DMS 273 treated with DMSO at 0.1 percent for 48 hours (cell line): ENCODE measurements around the gene CSNK1D.

Experiments
- DNase-seq: peaks from one replicate; lab custom pipeline; 2025; lab: John Stamatoyannopoulos, UW

Gene CSNK1D

DNA sequence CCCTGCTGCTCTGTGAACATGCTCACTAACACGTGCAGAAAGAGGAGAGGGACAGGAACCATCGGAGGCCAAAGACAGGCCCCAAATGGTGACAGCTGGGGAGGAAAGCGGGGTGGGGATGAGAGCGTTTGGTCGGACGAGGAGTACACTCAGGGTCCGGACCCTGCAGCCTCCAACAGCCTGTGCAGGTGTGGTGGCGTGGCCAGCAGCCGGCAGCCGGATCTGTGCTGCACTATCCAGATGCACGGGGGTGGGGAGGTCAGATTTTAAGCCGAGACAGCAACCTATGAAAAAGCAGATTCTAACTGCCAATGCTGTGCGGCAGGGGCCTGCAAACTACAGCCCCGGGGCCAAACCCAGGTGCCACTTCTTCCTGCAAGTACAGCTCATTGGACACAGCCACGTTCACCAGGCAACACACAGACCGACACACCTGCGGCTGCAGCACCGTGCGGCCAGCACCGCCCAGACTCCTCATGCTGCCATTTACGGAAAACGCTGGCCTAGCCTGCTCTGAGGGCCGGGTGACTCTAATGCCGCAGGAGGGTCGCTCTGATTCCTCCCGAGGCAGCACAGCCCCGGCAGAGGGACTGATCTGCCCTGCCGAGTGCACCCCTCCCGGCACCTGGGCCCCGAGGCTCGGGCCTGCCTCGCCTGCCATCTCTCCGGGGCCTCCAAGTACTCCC, 23.5 kb downstream of the CSNK1D start:
- DNase-seq, result no peak

DNA sequence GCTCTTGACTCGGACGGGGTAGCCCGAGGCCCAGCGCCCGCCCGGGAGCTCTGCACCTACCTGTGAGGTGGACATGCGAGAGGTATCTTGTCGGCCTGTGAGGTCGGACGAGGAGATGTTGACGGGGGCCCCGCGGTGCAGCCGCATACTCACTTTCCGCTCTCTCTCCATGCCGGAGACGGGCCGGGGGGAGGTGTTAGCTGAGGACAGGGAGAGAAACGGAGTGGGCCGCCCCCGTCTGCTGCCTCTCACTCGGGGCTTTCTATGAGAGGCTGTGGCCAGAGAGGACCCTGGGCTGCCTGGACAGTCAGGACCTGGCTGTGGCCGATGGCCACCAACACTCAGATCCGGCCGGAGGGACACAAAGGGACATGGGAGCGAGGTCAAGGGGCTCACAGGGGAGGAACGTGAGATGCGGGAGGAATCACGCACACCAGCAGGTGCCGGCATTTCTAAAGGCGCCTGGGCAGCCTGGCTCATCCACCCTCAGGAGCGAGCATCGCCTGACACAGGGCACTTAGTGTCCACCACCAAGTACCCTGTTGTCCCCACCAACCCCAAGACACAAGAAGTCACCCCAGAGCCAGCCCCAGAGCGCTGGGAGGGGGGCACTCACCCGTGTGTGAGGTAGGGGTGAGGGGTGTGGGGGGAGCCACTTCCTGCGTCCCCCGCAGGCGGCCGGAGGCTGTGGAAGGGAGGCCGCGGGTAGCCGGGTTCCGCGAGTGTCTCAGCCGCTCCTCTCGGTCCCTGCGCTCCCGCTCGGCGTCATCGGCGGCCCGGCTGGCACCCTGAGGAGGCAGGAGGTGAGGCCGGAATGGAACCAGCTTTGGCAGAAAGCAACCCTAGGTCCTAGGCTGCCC, 24.5 kb downstream of the CSNK1D start:
- DNase-seq, result no peak

DNA sequence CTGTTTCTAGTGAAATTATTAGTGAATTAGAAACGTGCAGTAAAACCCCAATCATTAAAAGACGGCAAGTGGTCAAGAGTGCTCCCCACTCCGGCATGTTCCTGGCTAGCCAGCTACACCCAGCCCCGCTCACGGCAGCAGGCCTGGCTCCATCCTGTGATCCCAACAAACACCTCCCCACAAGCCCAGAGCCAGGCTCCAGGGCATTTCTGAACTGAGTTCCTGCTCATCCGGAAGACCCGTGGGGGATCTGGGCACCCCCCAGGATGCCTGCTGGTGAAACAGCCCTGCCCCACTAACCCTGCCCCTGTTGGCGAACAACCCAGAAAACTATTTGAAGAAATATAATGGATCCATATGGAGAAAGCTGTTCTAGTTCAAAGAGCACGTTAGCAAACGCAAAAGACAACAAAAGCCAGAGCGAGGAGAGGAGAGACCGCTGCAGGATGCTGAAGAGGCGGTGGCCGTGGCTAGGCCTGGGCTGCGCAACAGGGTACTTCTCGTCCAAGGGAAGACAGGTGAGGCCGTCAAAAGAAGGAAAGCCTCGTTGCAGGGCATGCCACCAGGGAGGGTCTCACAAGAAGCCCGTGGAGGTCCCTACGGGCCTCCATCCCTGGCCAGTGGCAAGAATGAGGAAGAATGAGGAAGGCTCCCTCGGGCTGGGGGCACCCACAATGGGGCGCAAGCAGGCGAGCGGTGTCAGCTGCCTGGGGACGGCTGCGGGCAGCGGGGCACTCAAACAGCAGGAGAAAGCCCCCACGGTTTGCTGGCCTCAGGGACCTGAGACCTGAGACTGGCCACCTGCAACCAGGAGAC, 25.4 kb downstream of the CSNK1D start:
- no peak for DNase-seq

DNA sequence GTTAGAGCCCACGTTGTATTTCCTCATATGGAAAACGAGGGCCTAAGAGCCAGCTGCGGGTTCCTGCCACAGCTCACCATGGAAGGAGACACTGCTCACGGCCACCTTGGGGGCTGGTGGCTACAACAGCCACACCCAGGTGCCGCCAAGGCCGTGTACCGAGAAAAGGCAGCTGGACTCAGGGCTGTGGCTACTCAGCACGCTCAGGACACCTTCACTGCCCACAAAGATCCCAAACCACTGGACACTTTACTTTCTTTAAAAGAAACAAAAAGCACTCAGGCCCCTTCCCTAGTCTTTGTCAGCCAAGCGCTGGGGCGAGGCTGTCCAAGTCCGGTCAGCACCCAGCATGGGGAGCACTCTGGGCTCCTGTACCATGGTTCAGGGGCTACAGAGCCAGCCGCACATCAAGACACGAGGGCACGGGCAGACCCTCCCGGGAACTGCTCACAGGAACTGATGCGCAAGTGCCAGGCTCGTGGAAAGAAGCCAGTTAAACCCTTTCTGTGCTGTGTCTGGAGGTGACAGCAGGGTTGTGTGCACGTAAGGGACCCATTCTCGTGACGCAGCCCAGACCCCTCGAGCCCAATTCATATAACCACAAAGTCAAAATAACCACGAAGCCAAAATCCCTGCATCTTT, 26.2 kb downstream of the CSNK1D start:
- no peak for DNase-seq

DNA sequence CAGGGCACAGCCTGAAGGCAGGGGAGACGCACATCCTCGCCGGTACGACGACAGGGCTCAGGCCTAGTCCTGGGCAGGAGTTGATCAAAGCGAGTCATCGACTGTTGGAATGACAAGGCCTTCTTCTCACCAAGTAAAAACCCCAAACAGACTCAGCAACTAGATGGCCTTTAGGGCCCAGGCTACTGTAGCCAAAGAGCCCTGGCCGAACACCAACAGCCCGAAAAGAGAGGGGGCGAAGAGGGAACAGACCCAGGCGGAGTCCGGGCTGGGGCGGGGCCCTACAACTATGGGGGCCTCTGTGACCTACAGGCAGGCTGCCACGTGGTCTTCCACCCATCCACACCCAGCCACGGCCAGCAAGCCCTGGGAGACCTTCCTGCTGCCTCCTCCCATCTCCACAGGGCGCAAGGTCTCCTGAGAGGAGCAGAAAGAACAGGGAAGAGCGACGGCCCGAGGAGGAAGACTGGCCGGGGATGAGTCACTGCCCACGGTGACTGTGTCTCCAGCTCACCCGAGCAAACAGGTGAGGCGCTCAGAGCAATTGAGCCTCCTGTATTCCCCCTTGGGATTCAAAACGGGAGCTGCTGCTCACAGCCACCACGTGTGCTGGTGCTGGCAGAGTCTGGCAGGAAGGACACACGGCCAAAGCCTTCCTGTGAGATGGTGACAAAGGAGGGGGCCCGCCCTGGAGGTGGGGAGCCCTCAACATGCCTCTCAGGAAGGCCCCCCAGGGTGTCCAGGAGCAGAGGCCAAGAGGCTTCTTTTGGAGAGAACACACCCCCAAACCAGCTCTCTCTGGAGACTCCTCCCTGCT, 26.9 kb downstream of the CSNK1D start:
- no peak for DNase-seq

DNA sequence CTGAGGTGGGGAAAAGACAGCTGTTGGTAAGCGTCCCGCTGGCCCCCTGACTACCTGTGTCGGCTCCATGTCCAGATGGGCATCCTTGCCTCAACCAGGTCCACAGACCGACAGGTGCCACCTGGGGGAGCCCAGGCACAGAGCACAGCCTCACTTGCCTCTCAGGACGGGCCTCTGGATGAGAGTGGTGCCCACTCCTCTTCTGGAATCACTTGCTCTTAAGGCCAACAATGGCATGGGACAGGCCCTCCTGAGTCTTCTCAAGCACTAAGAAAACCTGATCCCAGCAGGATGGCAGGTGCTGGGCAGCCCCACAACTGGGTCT, 27.5 kb downstream of the CSNK1D start:
- DNase-seq, result no peak

DNA sequence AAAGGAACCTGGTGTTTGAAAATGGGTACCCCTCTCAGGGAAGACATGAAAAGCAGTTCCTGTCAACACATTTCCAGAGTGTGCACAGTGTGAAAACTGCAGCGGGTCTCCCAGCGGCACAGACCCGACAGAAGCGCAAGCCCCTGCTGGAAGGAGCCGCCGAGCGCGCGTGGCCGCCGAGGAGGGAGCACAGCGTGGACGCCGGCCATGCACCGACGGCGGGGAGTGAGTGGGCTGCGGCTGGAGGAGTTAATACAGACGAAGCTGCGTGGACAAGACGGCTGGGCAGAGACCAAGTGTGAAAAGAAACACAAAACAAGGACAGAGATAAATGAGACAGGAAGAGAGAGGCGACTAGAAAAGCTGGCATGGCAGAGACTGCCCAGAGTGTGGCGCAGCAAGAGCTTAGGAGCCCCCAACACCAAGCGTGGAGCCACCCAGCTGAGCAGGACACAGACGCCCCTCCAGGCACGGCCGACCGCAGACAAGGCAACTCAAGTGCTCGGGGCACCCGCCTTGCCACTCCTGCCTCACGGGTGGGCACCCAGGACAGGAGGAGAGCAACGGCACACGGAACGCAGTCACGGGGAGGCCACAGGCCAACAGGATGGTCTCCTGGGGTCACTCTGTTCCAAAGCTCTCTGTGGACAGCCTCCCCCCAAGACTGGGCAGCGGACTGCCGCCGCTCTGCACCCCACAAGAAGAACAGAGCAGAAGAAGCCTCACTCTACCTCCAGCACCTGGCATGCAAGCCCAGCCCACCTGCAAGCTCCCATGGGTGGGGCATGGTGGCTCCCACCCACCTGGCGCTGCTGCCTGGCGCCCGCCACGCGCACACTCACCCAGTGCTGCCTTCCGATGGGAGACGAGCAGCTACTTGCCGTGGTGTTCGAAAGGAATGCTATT, 28.1 kb downstream of the CSNK1D start:
- no peak for DNase-seq

DNA sequence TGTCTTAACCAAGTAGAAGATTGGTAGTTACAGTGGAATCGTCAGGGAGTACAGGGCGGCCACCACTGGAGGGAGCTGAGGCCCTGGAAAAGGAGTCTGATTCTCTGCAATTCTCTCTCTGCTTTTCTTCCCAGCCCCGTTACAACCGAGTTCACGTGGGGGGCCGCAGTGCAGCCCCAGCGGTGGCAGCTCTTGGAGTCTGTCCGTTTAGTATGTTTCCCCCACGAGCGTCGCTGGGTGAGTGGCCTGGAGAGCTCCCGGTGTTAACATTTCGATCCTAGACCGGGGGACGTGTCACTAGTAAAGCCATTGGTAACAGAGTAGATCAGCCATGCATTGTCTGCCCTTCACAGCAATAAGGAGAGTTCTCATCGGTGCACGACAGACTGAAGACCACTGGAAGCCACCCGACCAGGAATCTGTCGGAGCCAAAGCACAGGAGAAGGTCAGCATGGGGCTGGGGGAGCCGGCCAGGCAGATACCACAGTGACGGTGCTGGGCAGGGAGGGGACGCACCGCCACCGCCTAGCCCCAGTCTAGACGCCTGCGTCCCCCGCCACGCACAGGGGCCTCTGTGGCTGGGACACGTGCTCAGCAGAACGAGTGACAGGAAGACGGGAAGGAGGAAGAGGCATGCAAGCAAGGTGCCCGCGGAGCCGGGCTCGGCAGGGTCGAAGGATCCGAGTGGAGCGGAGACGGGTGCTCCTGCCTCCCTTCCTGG, 28.9 kb downstream of the CSNK1D start:
- DNase-seq, result no peak

DNA sequence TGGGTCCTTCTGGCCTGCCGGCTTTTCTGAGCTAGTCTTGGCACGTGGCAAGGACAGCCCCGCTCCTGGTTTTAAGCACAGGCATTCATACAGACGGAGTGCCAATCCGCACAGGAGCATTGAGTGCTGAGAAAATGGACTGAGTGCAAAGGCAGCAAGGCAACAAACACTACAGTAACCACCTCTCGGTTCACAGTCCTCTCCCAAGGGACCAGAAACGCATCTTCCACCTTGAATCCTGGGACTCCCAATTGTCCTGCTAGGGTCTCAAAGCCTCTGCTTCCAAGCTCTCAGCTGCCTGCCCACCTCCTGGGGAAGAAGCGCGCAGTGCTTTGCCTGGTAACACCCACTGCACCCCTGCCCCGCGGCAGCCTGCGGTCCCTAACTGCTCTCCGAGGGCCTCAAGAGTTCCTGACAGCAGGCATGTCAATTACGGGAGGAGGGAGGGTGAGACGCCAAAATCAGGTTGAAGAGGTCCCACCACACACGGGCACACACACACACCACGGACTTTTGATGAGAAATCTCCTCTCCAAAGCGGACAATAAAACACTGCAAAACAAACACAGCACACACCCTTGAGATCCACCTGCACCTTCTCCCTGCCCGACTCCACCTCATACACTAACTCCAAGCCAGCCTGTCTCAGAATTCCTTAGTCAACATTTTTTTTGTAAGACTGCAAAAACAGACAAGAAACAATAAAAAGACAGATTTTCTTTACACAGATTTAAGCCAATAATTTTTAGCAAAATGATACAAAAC, 29.7 kb downstream of the CSNK1D start:
- DNase-seq, result no peak

DNA sequence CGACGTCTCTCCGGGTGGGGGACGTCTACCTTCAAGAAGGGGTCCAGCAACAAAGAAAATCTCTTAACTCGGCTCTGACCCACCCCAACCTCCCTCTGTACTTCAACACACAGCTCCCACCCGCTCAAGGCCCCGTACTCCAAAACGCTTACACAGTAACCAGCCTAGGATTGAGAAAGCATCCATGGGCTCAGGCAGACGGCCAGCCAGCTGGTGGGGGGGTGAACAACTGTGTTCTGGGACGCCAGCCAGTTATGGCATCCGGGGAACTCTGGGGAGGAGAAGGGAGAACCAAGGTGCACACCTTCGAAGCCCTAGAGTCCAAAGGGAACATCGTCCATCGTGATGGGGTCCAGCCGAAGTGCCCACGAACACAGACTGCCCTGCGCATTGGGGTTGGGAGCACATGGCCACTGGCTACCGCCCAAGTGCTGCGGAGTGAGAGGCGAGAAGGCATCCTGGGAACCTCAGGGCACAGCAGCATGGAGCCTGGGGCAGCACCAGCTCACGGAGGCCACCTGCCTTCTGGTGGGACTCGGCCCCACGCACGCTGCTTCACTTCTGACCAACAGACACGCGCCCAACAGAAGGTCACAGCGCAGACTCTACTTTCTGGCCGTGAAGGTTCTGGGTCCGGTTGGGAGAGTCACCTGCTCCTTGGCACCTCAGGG, 30.4 kb downstream of the CSNK1D start:
- DNase-seq, result peak; percentile 68

DNA sequence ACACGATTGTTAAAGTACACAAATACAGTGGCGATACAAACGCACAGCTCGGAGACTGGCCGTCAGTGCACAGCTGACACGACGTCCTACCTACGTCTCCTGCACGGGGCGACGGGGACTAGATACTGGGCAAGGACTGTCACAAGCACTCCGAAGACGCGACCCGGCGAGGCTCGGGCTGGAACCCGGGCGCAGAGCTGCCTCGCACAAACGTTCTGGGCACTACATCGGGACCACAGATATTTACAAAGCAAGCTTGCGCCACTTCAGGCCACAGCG, 30.9 kb downstream of the CSNK1D start:
- no peak for DNase-seq

DNA sequence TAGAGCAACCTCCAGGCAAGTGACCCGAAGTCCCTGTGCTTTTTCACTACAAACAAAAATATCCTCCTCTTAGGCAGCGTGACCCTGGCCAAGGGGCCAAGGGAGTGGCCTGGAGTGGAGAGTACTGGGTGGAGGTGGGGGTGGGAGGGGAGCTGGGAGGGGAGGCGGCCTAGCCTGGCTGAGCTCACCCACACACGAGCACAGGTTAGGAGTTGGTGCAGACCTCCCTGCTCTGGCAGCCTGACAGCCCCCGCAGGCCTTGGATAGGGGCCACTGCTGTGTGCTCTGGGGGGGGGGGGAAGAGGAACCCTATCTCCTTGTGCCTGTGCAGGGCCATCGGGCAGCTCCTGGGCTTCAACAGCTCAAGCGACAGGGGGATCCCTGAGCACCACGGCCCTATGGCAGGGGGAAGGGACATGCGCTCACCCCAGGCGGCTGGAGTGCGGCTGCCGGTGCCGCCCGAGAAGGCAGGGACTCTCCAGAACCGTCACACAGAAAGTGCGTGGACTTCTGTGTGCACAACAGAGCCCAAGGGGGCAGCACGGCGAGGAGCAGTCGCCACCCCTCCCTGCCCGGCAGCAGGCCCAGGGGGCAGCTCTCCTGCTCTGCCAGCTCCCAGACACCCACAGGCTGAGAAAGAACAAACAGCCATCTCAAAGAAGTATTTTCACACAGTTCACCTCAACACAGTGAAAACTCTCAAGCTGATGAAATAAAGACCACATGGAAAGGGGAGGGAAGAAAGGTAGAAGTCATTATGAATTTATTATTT, 31.4 kb downstream of the CSNK1D start:
- DNase-seq, result no peak

DNA sequence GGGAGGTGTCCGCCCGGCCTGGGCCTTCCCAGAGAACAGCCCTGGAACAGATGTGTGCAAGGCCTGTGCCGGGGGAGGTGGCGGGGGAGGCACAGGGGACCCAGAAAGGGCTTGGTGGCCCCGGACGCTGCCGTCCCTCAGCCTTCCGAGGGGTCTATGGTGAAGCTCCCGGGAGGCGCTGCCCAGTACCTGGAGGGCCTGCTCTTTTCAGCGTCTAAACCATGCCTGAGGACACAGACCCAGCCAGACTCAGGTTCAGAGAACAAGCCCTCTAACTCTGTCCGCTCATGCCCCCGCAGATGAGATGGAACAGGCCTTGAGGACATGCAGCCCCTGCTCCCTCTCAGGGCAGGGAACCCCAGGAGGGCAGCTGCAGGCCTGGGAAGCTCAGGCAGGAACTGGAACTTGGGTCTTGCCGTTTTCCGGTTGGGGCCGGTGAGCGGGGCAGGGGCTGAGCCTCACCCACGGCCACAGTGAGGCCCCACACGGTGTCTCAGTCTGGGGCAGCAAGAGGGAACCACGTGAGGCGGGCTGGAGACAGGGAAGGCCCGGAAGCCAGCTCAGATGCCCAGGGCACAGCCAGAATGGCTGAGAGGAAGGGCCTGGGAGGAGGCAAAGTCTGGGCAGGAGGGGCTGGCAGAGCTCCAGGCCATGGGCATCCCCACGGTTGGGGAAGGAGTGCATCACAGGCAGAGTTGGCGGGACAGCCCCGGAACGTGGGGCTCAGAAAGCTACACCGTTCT, 32.1 kb downstream of the CSNK1D start:
- DNase-seq, result no peak

DNA sequence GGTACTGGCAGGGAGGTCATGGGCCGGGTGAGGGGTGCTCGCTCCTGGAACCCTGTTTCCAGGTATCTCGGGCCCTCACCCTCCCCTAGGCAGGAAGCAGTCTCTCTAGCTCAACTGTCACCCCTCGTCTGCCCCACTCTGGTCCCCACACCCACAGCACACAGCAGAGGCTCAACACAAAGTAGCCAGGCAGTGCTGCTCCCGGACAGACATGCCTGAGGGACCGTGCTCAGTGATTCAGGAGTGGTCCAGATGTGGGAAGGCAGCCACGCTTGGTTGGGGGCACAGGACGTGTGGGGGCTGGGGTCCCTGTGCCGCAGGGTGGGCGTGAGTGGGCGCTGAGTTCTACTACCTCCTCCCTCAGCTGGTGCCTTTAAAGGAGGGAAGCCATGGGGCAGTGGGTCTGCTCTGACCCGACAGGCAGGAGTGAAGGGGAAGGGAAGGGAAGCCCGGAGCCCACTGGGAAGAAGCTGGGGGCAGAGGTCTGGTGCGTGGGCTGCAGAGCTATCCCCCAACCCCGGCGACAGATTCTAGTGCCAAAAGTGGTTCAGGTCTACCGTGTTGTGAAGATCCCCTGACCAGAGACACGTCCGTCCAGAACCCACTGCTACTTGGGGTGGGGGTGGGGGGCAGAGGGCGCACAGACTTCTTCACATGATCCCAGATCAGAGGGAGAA, 32.9 kb downstream of the CSNK1D start:
- no peak for DNase-seq

DNA sequence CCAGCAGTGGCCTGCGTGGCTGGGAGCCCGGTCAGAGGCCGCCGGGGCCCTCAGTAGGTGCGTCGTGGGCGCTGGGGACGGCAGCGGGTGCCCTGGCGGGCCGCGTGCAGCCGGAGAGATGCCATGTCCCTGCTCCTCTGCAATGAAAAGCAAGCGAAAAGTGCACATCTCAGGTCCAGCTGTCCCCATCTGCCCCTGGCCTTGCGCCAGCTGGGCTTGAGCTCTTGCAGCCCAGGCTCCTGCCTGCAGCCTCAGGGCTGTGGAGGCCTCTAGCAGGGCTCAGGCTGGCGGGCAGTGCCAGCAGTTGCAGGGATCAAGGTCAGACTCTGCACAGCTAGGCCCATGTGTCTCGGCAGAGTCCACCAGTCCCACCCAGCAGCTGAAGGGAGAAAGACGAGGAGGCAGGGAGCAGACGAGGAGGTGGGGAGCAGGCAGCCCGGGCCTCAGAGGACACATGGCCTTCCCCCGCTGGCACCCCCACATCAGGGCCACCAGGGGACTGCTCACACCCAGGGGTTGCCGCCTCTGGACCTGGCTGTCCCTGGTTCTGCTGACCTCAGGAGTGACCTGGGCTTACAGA, 33.5 kb downstream of the CSNK1D start:
- no peak for DNase-seq

DNA sequence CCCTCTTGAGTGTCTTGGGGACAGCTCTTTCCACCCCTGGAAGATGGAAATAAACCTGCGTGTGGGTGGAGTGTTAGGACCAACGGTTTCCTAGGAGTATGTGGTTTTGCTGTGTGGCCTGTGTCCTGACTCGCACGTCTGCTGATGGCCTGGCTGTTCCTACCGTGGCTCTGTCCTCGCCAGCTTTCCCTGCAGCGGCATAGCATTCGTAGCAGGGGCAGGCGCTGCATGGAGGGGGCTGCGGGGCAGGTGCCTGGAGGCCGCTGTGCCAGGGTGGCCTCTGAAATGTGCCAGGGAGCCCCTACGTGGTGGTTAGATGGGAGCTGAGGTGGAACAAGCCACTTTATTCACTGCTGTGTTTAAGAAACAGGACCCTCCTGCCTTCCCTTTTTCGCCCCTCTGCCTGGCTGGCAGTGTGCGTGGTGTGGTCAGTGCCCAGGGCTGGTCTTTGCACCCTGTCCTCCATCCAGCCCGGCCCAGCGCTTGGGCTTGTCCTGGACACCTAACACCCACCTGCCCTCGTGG, 34.0 kb downstream of the CSNK1D start:
- DNase-seq, result no peak
